ENCODE data around the gene OOSP1. TPM values are rescaled to one million over a fixed set of nuclear protein-coding genes. Genes with fewer than 3 reads are reported as not detected.

OOSP1 gene
- total and polyA plus RNA-seq, 3 donors from 2014 or later = 0.37 TPM; not detected in 2

- H3K4me1 ChIP-seq = no peaks in the 10 kb centered on the region
- no peaks in the 10 kb centered on the region for H3K27me3 ChIP-seq
- 92 to 100% methylated on average over 1 of the region's 1 CpG for WGBS, 2 donors
- TF ChIP-seq POLR2A (IDR thresholded peaks at IDR 0.05) (no peak), CTCF (IDR thresholded peaks at IDR 0.05) (no peak)
- no peak overlapping the region for H3K27ac ChIP-seq
- no peaks in the 10 kb centered on the region for H3K9me3 ChIP-seq
- H3K4me3 ChIP-seq = no peak overlapping the region
- no peak for DNase-seq
- intact Hi-C loops (cut with DNase I; ENCODE audit: low total_unique reads) = no loop called here
- no peaks in the 10 kb centered on the region for H3K36me3 ChIP-seq (ENCODE audit: low read depth, missing control alignments)
Observed at GRCh38 chr11:60005360-60005759, 67.1 kb downstream of the OOSP1 start.

Other genes with a start within 250 kb of the OOSP1 start
- gene OR10V1, start 224.6 kb upstream of the OOSP1 start, total RNA-seq = under 1 TPM in 1 of 2 donors, not detected in 1; 0.39 TPM
- gene OR10V1, start 224.6 kb upstream of the OOSP1 start, polyA plus RNA-seq (ENCODE audit: insufficient read depth, low read depth, low replicate concordance) = not detected
- gene STX3, start 183.1 kb upstream of the OOSP1 start, total RNA-seq = 100 to 1,000 TPM in 1 of 2 donors, 10 to 100 TPM in 1; 94.3 to 103 TPM
- gene STX3, start 183.1 kb upstream of the OOSP1 start, polyA plus RNA-seq (ENCODE audit: insufficient read depth, low read depth, low replicate concordance) = 25.3 TPM
- 100 to 1,000 TPM in 1 of 2 donors, 10 to 100 TPM in 1; 87.9 to 103 TPM for gene MRPL16, start 127.7 kb upstream of the OOSP1 start, total RNA-seq
- gene MRPL16, start 127.7 kb upstream of the OOSP1 start, polyA plus RNA-seq (ENCODE audit: insufficient read depth, low read depth, low replicate concordance) = 65.8 TPM
- gene CBLIF, start 92.9 kb upstream of the OOSP1 start, total RNA-seq = under 1 TPM in 1 of 2 donors, not detected in 1; 0.37 TPM
- gene CBLIF, start 92.9 kb upstream of the OOSP1 start, polyA plus RNA-seq (ENCODE audit: insufficient read depth, low read depth, low replicate concordance) = 0.54 TPM
- 1 to 10 TPM; 1.6 to 4.3 TPM for gene TCN1, start 71.9 kb upstream of the OOSP1 start, total RNA-seq
- gene TCN1, start 71.9 kb upstream of the OOSP1 start, polyA plus RNA-seq (ENCODE audit: insufficient read depth, low read depth, low replicate concordance) = 1.1 TPM
- gene OOSP3, start 59.6 kb upstream of the OOSP1 start, total RNA-seq = not detected
- gene OOSP3, start 59.6 kb upstream of the OOSP1 start, polyA plus RNA-seq (ENCODE audit: insufficient read depth, low read depth, low replicate concordance) = 0.83 TPM
- gene OOSP4A, start 25.6 kb downstream of the OOSP1 start, total RNA-seq = not detected
- not detected for gene OOSP4A, start 25.6 kb downstream of the OOSP1 start, polyA plus RNA-seq (ENCODE audit: insufficient read depth, low read depth, low replicate concordance)
- under 1 TPM in 1 of 2 donors, not detected in 1; 0.43 TPM for gene OOSP4B, start 78.7 kb downstream of the OOSP1 start, total RNA-seq
- gene OOSP4B, start 78.7 kb downstream of the OOSP1 start, polyA plus RNA-seq (ENCODE audit: insufficient read depth, low read depth, low replicate concordance) = not detected
- gene OOSP2, start 102.0 kb downstream of the OOSP1 start, total RNA-seq = 10 to 100 TPM; 50.2 to 73.2 TPM
- 41.9 TPM for gene OOSP2, start 102.0 kb downstream of the OOSP1 start, polyA plus RNA-seq (ENCODE audit: insufficient read depth, low read depth, low replicate concordance)
- 1 to 10 TPM; 1.2 to 1.7 TPM for gene MS4A3, start 118.2 kb downstream of the OOSP1 start, total RNA-seq
- gene MS4A3, start 118.2 kb downstream of the OOSP1 start, polyA plus RNA-seq (ENCODE audit: insufficient read depth, low read depth, low replicate concordance) = 0.63 TPM
- 1 to 10 TPM in 1 of 2 donors, under 1 TPM in 1; 0.39 to 2.6 TPM for gene MS4A2, start 150.2 kb downstream of the OOSP1 start, total RNA-seq
- gene MS4A2, start 150.2 kb downstream of the OOSP1 start, polyA plus RNA-seq (ENCODE audit: insufficient read depth, low read depth, low replicate concordance) = 2.0 TPM
- gene MS4A6A, start 244.7 kb downstream of the OOSP1 start, total RNA-seq = 10 to 100 TPM in 1 of 2 donors, 1 to 10 TPM in 1; 6.1 to 21.6 TPM
- 49.5 TPM for gene MS4A6A, start 244.7 kb downstream of the OOSP1 start, polyA plus RNA-seq (ENCODE audit: insufficient read depth, low read depth, low replicate concordance)

All from testis (tissue), 3 donors.